Measurements from ENCODE around the gene TK2. TPM values are rescaled to one million over a fixed set of nuclear protein-coding genes. Genes with fewer than 3 reads are reported as not detected.

The TK2 gene
- total RNA-seq, 1 donor, result 73.5 TPM

- Histone ChIP-seq H3K27me3 (ENCODE audit: insufficient read depth, low read length) (no peaks in the 10 kb centered on the region), H3K4me3 (ENCODE audit: insufficient read depth, low read length) (no peak overlapping the region), H3K27ac (ENCODE audit: low read depth, low read length) (no peak overlapping the region), H2AFZ (ENCODE audit: low read length) (no peak overlapping the region), H4K20me1 (ENCODE audit: insufficient read depth, low read length) (peaks cover 4% of the 10 kb centered on the region), H3K4me2 (ENCODE audit: insufficient read depth, low read length) (no peak overlapping the region), H3K4me1 (ENCODE audit: insufficient read depth, low read length) (peaks cover 23% of the 10 kb centered on the region), H3K79me2 (ENCODE audit: insufficient read depth, low read length) (no peaks in the 10 kb centered on the region), H3K9me3 (ENCODE audit: low read depth, low read length) (no peaks in the 10 kb centered on the region), H3K36me3 (ENCODE audit: insufficient read depth, low read length) (no peaks in the 10 kb centered on the region)
- peak; percentile 37 for DNase-seq (ENCODE audit: insufficient read length, low spot score, missing footprints)
- no peak for TF ChIP-seq CTCF (IDR thresholded peaks at IDR 0.05; ENCODE audit: extremely low read depth, low read depth, low read length)
Measured at GRCh38 chr16:66484453-66485213, 65.3 kb downstream of the TK2 start.

GRCh38 chr16:66483689-66484452, 66.1 kb downstream of the TK2 start:
- TF ChIP-seq CTCF (IDR thresholded peaks at IDR 0.05; ENCODE audit: extremely low read depth, low read depth, low read length), result peak; percentile 95
- H3K27ac ChIP-seq (ENCODE audit: low read depth, low read length), result no peak overlapping the region
- H2AFZ ChIP-seq (ENCODE audit: low read length), result no peak overlapping the region
- H3K9me3 ChIP-seq (ENCODE audit: low read depth, low read length), result no peaks in the 10 kb centered on the region
- H3K4me3 ChIP-seq (ENCODE audit: insufficient read depth, low read length), result no peak overlapping the region
- H3K27me3 ChIP-seq (ENCODE audit: insufficient read depth, low read length), result no peaks in the 10 kb centered on the region
- H3K4me1 ChIP-seq (ENCODE audit: insufficient read depth, low read length), result peaks cover 19% of the 10 kb centered on the region
- peaks cover 4% of the 10 kb centered on the region for H4K20me1 ChIP-seq (ENCODE audit: insufficient read depth, low read length)
- no peaks in the 10 kb centered on the region for H3K79me2 ChIP-seq (ENCODE audit: insufficient read depth, low read length)
- no peak overlapping the region for H3K4me2 ChIP-seq (ENCODE audit: insufficient read depth, low read length)
- no peaks in the 10 kb centered on the region for H3K36me3 ChIP-seq (ENCODE audit: insufficient read depth, low read length)
- peak; percentile 98 for DNase-seq (ENCODE audit: insufficient read length, low spot score, missing footprints)

- H4K20me1 ChIP-seq (ENCODE audit: insufficient read depth, low read length), result peaks cover 2% of the 10 kb centered on the region
- no peaks in the 10 kb centered on the region for H3K27me3 ChIP-seq (ENCODE audit: insufficient read depth, low read length)
- H3K4me2 ChIP-seq (ENCODE audit: insufficient read depth, low read length), result no peak overlapping the region
- no peaks in the 10 kb centered on the region for H3K36me3 ChIP-seq (ENCODE audit: insufficient read depth, low read length)
- no peak for TF ChIP-seq CTCF (IDR thresholded peaks at IDR 0.05; ENCODE audit: extremely low read depth, low read depth, low read length)
- no peak overlapping the region for H3K4me3 ChIP-seq (ENCODE audit: insufficient read depth, low read length)
- no peak overlapping the region for H2AFZ ChIP-seq (ENCODE audit: low read length)
- H3K9me3 ChIP-seq (ENCODE audit: low read depth, low read length), result no peaks in the 10 kb centered on the region
- no peak overlapping the region for H3K27ac ChIP-seq (ENCODE audit: low read depth, low read length)
- H3K4me1 ChIP-seq (ENCODE audit: insufficient read depth, low read length), result peaks cover 6% of the 10 kb centered on the region
- no peaks in the 10 kb centered on the region for H3K79me2 ChIP-seq (ENCODE audit: insufficient read depth, low read length)
- DNase-seq (ENCODE audit: insufficient read length, low spot score, missing footprints), result peak; percentile 8
Measured at GRCh38 chr16:66481943-66482390, 68.0 kb downstream of the TK2 start.
